IMR-90 (cell line): ENCODE data around the gene C1QL1. TPM values are rescaled to one million over a fixed set of nuclear protein-coding genes. Genes with fewer than 3 reads are reported as not detected.

Source experiments
- ATAC-seq: fragments of 200-7000 bp; cut with Tn5 transposase; 2 replicates; pipeline ENCODE4 v1.9.1; 2020; ENCODE audit warnings: low read depth, mild to moderate bottlenecking, moderate library complexity
- BruUV-seq: library from RNA; stranded (reverse); fragments of 400-500 nt; replicated peaks from 2 replicates; lab custom pipeline; 2021; lab: Mats Ljungman, UMichigan
- CTCF ChIA-PET: fragments of 300-600 bp; formaldehyde crosslinking; extraction: SDS; loops from one replicate; lab custom pipeline; 2021; ENCODE audit warnings: antibody characterized with exemption; lab: Yijun Ruan, JAX
- POLR2A ChIA-PET: fragments of 300-600 bp; sonication (Branson Sonifier 250); formaldehyde crosslinking; loops from one replicate; lab custom pipeline; 2022; ENCODE audit warnings: antibody characterized with exemption; ENCODE audit not compliant: unreplicated experiment; lab: Charles Lee
- DNase-seq: peaks from one replicate; pipeline ENCODE4 v3.0.0; 2013
- H2AFZ ChIP-seq: replicated peaks from 2 replicates; pipeline ENCODE3; 2013; ENCODE audit warnings: low read length, mild to moderate bottlenecking; ENCODE audit not compliant: poor library complexity
- H2AK5ac ChIP-seq: 2 replicates; pipeline ENCODE4 v1.6.1; 2013; ENCODE audit warnings: low read depth, low read length, inconsistent platforms
- H2AK9ac ChIP-seq: replicated peaks from 2 replicates; pipeline ENCODE3; 2013; ENCODE audit warnings: mild to moderate bottlenecking, low read depth, low read length, moderate library complexity; ENCODE audit not compliant: poor library complexity
- H2BK120ac ChIP-seq: 2 replicates; pipeline ENCODE4 v1.6.1; 2013; ENCODE audit warnings: low read depth, low read length, inconsistent platforms
- H2BK15ac ChIP-seq: 3 replicates; pipeline ENCODE4 v1.6.1; 2013; ENCODE audit warnings: low read depth, low read length, inconsistent platforms
- H2BK20ac ChIP-seq: 2 replicates; pipeline ENCODE4 v1.6.1; 2013; ENCODE audit warnings: low read depth, mild to moderate bottlenecking, inconsistent platforms, low read length, moderate library complexity
- H2BK5ac ChIP-seq: 2 replicates; pipeline ENCODE4 v1.6.1; 2013; ENCODE audit warnings: mild to moderate bottlenecking, low read depth, low read length, inconsistent platforms; ENCODE audit not compliant: poor library complexity, severe bottlenecking
- H3K14ac ChIP-seq: replicated peaks from 2 replicates; pipeline ENCODE4 v1.6.1; 2013; ENCODE audit warnings: low read depth, low read length, inconsistent platforms
- H3K18ac ChIP-seq: 2 replicates; pipeline ENCODE4 v1.6.1; 2013; ENCODE audit warnings: low read depth, low read length, control low read depth
- H3K23ac ChIP-seq: 2 replicates; pipeline ENCODE4 v1.6.1; 2013; ENCODE audit warnings: low read depth, low read length, inconsistent platforms
- H3K27ac ChIP-seq: 2 replicates; pipeline ENCODE4 v1.5.1; 2013; ENCODE audit warnings: mild to moderate bottlenecking, control low read depth, low read length; ENCODE audit not compliant: insufficient read depth
- H3K27me3 ChIP-seq: 2 replicates; pipeline ENCODE4 v1.6.1; 2013; ENCODE audit warnings: low read length; ENCODE audit not compliant: control insufficient read depth, insufficient read depth
- H3K36me3 ChIP-seq: 2 replicates; pipeline ENCODE4 v1.6.1; 2013; ENCODE audit warnings: low read length, mixed read lengths; ENCODE audit not compliant: control insufficient read depth, insufficient read depth
- H3K4ac ChIP-seq: 2 replicates; pipeline ENCODE4 v1.6.1; 2013; ENCODE audit warnings: low read depth, low read length, inconsistent platforms
- H3K4me1 ChIP-seq: 2 replicates; pipeline ENCODE4 v1.6.1; 2013; ENCODE audit warnings: low read length, mixed read lengths; ENCODE audit not compliant: control insufficient read depth, insufficient read depth
- H3K4me2 ChIP-seq: 2 replicates; pipeline ENCODE4 v1.6.1; 2013; ENCODE audit warnings: low read depth, mild to moderate bottlenecking, control low read depth, low read length, moderate library complexity
- H3K4me3 ChIP-seq: 2 replicates; pipeline ENCODE4 v1.5.1; 2013; ENCODE audit warnings: low read depth, mild to moderate bottlenecking, control low read depth, low read length, moderate library complexity; ENCODE audit not compliant: insufficient read depth
- H3K56ac ChIP-seq: 2 replicates; pipeline ENCODE4 v1.6.1; 2013; ENCODE audit warnings: low read length, inconsistent platforms; ENCODE audit not compliant: insufficient read depth; ENCODE audit errors: extremely low read depth
- H3K79me1 ChIP-seq, 2 experiments: 2 replicates each; pipeline ENCODE4 v1.6.1; 2013; ENCODE audit warnings: low read length in 2 of 2, inconsistent platforms in 1 of 2, low read depth in 1 of 2
- H3K9ac ChIP-seq: 2 replicates; pipeline ENCODE4 v1.6.1; 2013; ENCODE audit warnings: low read depth, low read length, control low read depth
- H3K9me1 ChIP-seq: 2 replicates; pipeline ENCODE4 v1.6.1; 2013; ENCODE audit warnings: low read length, inconsistent platforms; ENCODE audit not compliant: insufficient read depth
- H3K9me3 ChIP-seq: 2 replicates; pipeline ENCODE4 v1.6.1; 2013; ENCODE audit warnings: low read length; ENCODE audit not compliant: control insufficient read depth, insufficient read depth
- H4K20me1 ChIP-seq: 2 replicates; pipeline ENCODE4 v1.6.1; 2013; ENCODE audit warnings: low read length, inconsistent platforms; ENCODE audit not compliant: insufficient read depth
- H4K5ac ChIP-seq: 2 replicates; pipeline ENCODE4 v1.6.1; 2013; ENCODE audit warnings: mild to moderate bottlenecking, low read depth, low read length, control low read depth
- H4K8ac ChIP-seq, 2 experiments: 2 replicates each; pipeline ENCODE4 v1.6.1; 2013; ENCODE audit warnings: low read depth in 2 of 2, low read length in 2 of 2, control low read depth in 1 of 2, inconsistent platforms in 1 of 2
- H4K91ac ChIP-seq: 2 replicates; pipeline ENCODE4 v1.6.1; 2013; ENCODE audit warnings: low read depth, low read length, inconsistent platforms; ENCODE audit not compliant: insufficient read depth
- CEBPB ChIP-seq: IDR thresholded peaks from 2 replicates; pipeline ENCODE4 v1.6.1; 2012; ENCODE audit warnings: low read depth, low read length, improper control_type of control experiment
- CTCF ChIP-seq: conservative IDR thresholded peaks from 2 replicates; pipeline ENCODE4 v1.5.1; 2012; ENCODE audit warnings: mild to moderate bottlenecking, low read depth, low read length, improper control_type of control experiment
- FOS ChIP-seq: fragments of 150-350 bp; IDR thresholded peaks from 2 replicates; pipeline ENCODE4 v1.6.1; 2016; ENCODE audit warnings: low read depth, low read length
- MXI1 ChIP-seq: IDR thresholded peaks from 2 replicates; pipeline ENCODE4 v1.6.1; 2012; ENCODE audit warnings: low read depth, mild to moderate bottlenecking, low read length, moderate library complexity, borderline replicate concordance
- NFE2L2 ChIP-seq: fragments of 150-350 bp; IDR thresholded peaks from 2 replicates; pipeline ENCODE4 v1.6.1; 2016; ENCODE audit warnings: low read depth, mild to moderate bottlenecking, low read length
- RAD21 ChIP-seq: IDR thresholded peaks from 2 replicates; pipeline ENCODE4 v1.6.1; 2012; ENCODE audit warnings: low read length, improper control_type of control experiment
- RCOR1 ChIP-seq: IDR thresholded peaks from 2 replicates; pipeline ENCODE4 v1.6.1; 2012; ENCODE audit warnings: mild to moderate bottlenecking, low read length, improper control_type of control experiment; ENCODE audit not compliant: insufficient replicate concordance
- RFX5 ChIP-seq: IDR thresholded peaks from 2 replicates; pipeline ENCODE4 v1.8.0; 2012; ENCODE audit warnings: low read depth, mild to moderate bottlenecking, low read length, moderate library complexity
- SMC3 ChIP-seq: fragments of 150-350 bp; IDR thresholded peaks from 2 replicates; pipeline ENCODE4 v1.6.1; 2016; ENCODE audit warnings: low read depth, mild to moderate bottlenecking, antibody characterized with exemption, low read length, moderate library complexity
- WGBS, 2 experiments: methylation state at CpG; one replicate each; pipeline versions ENCODE4 v1.1.5 to v1.1.7; 2013; ENCODE audit warnings: missing lambda C conversion rate in 2 of 2; ENCODE audit not compliant: insufficient read length in 1 of 2; ENCODE audit errors: extremely low coverage in 2 of 2; 5-methylcytosine and 5-hydroxymethylcytosine counted together
- dilution Hi-C: fragments of 300-500 bp; cut with HindIII; formaldehyde crosslinking; loops from one replicate; pipeline ENCODE4 v1.14.3; 2018; ENCODE audit warnings: low sequenced_read_pairs; ENCODE audit not compliant: unreplicated experiment
- in situ Hi-C: fragments of 300-500 bp; cut with MboI; formaldehyde crosslinking; loops from 3 replicates; pipeline ENCODE4 v1.14.3; 2019; ENCODE audit warnings: low sequenced_read_pairs, inconsistent platforms, mixed read lengths
- intact Hi-C: fragments of 100-400 bp; cut with micrococcal nuclease; formaldehyde crosslinking; loops from 2 replicates; pipeline ENCODE4 v1.10.0; 2022
- polyA plus RNA-seq, 3 experiments: library from polyadenylated mRNA; depleted of rRNA; stranded (reverse); fragments of >200 nt; gene quantifications; 2 replicates each; pipeline ENCODE4 v1.2.3, GENCODE V29; 2012; ENCODE audit warnings: low replicate concordance in 1 of 3
- total RNA-seq: library from RNA; depleted of rRNA; stranded (reverse); fragments of >200 nt; gene quantifications from 2 replicates; pipeline ENCODE4 v1.2.3, GENCODE V29; 2012

Gene C1QL1
- total and polyA plus RNA-seq, 2 of the 4 experiments (the other 2 are of a cell fraction), result 0.18 to 0.84 TPM

DNA sequence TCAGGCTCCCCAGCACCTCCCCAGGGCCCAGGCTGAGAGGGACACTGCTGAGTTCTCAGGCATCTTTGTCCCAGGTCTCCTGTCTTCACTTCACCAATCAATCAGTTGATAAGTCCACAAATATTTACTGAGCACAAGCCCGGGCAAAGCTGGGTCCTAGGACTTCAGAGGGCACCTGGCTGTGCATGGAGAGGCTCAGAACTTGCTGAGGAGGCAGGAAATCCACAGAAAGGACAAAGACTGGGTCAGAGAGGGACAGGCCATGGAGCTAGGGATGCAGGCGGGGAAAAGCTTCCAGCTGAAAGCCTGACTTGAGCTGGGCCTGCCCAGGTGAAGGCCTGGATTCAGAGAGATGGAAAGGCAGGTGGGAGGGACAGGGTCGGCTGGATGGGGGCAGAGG is 33.2 kb upstream of the C1QL1 start:
- Histone ChIP-seq H3K9ac (no peak overlapping the region), H3K18ac (no peak overlapping the region), H3K4me3 (no peak overlapping the region), H2AK5ac (no peak overlapping the region), H3K14ac (no peak overlapping the region), H2BK20ac (no peak overlapping the region), H2AK9ac (no peak overlapping the region), H3K79me1 (no peaks in the 10 kb centered on the region), H3K27ac (no peak overlapping the region), H3K36me3 (no peaks in the 10 kb centered on the region), H3K23ac (no peak overlapping the region), H3K4me2 (no peak overlapping the region), H3K56ac (no peak overlapping the region), H3K9me3 (peaks cover 4% of the 10 kb centered on the region; the same call in 1 of the 2 replicates), H4K5ac (no peak overlapping the region), H2BK5ac (no peak overlapping the region), H4K8ac (no peak overlapping the region), H2BK120ac (no peak overlapping the region), H2BK15ac (no peak overlapping the region), H3K4ac (no peak overlapping the region), H3K27me3 (peaks cover 37% of the 10 kb centered on the region), H2AFZ (no peak overlapping the region), H3K4me1 (no peaks in the 10 kb centered on the region; the same call in 1 of the 2 replicates), H3K9me1 (no peaks in the 10 kb centered on the region), H4K91ac (no peak overlapping the region), H4K20me1 (no peaks in the 10 kb centered on the region)
- no peak for DNase-seq
- TF ChIP-seq RAD21, result no peak
- TF ChIP-seq FOS, result no peak
- no peak for TF ChIP-seq RCOR1
- TF ChIP-seq CTCF, result no peak
- TF ChIP-seq RFX5, result no peak
- no peak for TF ChIP-seq MXI1
- no peak for TF ChIP-seq CEBPB
- TF ChIP-seq SMC3, result no peak
- TF ChIP-seq NFE2L2, result no peak
- POLR2A ChIA-PET, result no interaction called here
- intact Hi-C loops (no loop called here), in situ Hi-C loops (no loop called here), dilution Hi-C loops (no loop called here)
- 20% methylated on average over 1 of the region's 3 CpGs; no CpG with 5 or more reads in 1 of the 2 experiments for WGBS, 2 experiments
- BruUV-seq, result no TSS peak
- CTCF ChIA-PET, result no interaction called here
- ATAC-seq, result no peak
